Measurements from ENCODE around the gene CLDN3. TPM values are rescaled to one million over a fixed set of nuclear protein-coding genes. Genes with fewer than 3 reads are reported as not detected.

Gene CLDN3
- total RNA-seq, 1 experiment from 2014 or later = 122 TPM

GRCh38 chr7:73768641-73769480 lies 1.2 kb downstream of the CLDN3 start:
- CTCF ChIA-PET = interaction anchor here (1.0 to 1.6 kb wide), 5 partner anchors 30 to 74 kb away, joined by 3 to 5 read pairs (median 4); partner anchors contain the start of genes ABHD11 and METTL27
- Mint-ChIP-seq H3K36me3 (ENCODE audit: insufficient read depth, unreplicated experiment) (peaks cover 37% of the 10 kb centered on the region), H3K27ac (ENCODE audit: unreplicated experiment) (peak overlapping the region; percentile 83), H3K4me3 (ENCODE audit: low read depth, unreplicated experiment) (peak overlapping the region; percentile 88), H3K9me3 (ENCODE audit: low read depth, unreplicated experiment) (no peaks in the 10 kb centered on the region), H3K4me1 (ENCODE audit: low read depth, unreplicated experiment) (peaks cover 17% of the 10 kb centered on the region), H3K27me3 (ENCODE audit: unreplicated experiment) (no peaks in the 10 kb centered on the region)
- BruUV-seq (replicated peaks) = no TSS peak
- intact Hi-C loops (cut with micrococcal nuclease; ENCODE audit: unreplicated experiment) = no loop called here
- DNase-seq = peak; percentile 9
- TF ChIP-seq, protein P1, sequence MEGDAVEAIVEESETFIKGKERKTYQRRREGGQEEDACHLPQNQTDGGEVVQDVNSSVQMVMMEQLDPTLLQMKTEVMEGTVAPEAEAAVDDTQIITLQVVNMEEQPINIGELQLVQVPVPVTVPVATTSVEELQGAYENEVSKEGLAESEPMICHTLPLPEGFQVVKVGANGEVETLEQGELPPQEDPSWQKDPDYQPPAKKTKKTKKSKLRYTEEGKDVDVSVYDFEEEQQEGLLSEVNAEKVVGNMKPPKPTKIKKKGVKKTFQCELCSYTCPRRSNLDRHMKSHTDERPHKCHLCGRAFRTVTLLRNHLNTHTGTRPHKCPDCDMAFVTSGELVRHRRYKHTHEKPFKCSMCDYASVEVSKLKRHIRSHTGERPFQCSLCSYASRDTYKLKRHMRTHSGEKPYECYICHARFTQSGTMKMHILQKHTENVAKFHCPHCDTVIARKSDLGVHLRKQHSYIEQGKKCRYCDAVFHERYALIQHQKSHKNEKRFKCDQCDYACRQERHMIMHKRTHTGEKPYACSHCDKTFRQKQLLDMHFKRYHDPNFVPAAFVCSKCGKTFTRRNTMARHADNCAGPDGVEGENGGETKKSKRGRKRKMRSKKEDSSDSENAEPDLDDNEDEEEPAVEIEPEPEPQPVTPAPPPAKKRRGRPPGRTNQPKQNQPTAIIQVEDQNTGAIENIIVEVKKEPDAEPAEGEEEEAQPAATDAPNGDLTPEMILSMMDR (IDR thresholded peaks at IDR 0.05; ENCODE audit: unreplicated experiment) = no peak

- Mint-ChIP-seq H3K9me3 (ENCODE audit: low read depth, unreplicated experiment) (no peaks in the 10 kb centered on the region), H3K27ac (ENCODE audit: unreplicated experiment) (peak overlapping the region; percentile 37), H3K36me3 (ENCODE audit: insufficient read depth, unreplicated experiment) (peaks cover 37% of the 10 kb centered on the region), H3K4me1 (ENCODE audit: low read depth, unreplicated experiment) (peaks cover 27% of the 10 kb centered on the region), H3K4me3 (ENCODE audit: low read depth, unreplicated experiment) (no peak overlapping the region), H3K27me3 (ENCODE audit: unreplicated experiment) (no peaks in the 10 kb centered on the region)
- BruUV-seq (replicated peaks) = no TSS peak
- no peak for DNase-seq
- CTCF ChIA-PET = interaction anchor here (0.6 kb wide), 1 partner anchor 76 kb away, joined by 4 read pairs; no protein-coding TSS in a partner anchor
- intact Hi-C loops (cut with micrococcal nuclease; ENCODE audit: unreplicated experiment) = no loop called here
- TF ChIP-seq, protein P1 (IDR thresholded peaks at IDR 0.05; ENCODE audit: unreplicated experiment) = no peak
Measured at GRCh38 chr7:73766556-73767229, 3.4 kb downstream of the CLDN3 start.

GRCh38 chr7:73762659-73762999 lies 7.4 kb downstream of the CLDN3 start:
- no peak for DNase-seq
- Mint-ChIP-seq H3K27ac (ENCODE audit: unreplicated experiment) (peak overlapping the region; percentile 2), H3K27me3 (ENCODE audit: unreplicated experiment) (no peaks in the 10 kb centered on the region), H3K4me3 (ENCODE audit: low read depth, unreplicated experiment) (no peak overlapping the region), H3K9me3 (ENCODE audit: low read depth, unreplicated experiment) (no peaks in the 10 kb centered on the region), H3K4me1 (ENCODE audit: low read depth, unreplicated experiment) (peaks cover 31% of the 10 kb centered on the region), H3K36me3 (ENCODE audit: insufficient read depth, unreplicated experiment) (peaks cover 14% of the 10 kb centered on the region)
- CTCF ChIA-PET = no interaction called here
- intact Hi-C loops (cut with micrococcal nuclease; ENCODE audit: unreplicated experiment) = no loop called here
- TF ChIP-seq, protein P1 (IDR thresholded peaks at IDR 0.05; ENCODE audit: unreplicated experiment) = no peak
- no TSS peak for BruUV-seq (replicated peaks)

DNA sequence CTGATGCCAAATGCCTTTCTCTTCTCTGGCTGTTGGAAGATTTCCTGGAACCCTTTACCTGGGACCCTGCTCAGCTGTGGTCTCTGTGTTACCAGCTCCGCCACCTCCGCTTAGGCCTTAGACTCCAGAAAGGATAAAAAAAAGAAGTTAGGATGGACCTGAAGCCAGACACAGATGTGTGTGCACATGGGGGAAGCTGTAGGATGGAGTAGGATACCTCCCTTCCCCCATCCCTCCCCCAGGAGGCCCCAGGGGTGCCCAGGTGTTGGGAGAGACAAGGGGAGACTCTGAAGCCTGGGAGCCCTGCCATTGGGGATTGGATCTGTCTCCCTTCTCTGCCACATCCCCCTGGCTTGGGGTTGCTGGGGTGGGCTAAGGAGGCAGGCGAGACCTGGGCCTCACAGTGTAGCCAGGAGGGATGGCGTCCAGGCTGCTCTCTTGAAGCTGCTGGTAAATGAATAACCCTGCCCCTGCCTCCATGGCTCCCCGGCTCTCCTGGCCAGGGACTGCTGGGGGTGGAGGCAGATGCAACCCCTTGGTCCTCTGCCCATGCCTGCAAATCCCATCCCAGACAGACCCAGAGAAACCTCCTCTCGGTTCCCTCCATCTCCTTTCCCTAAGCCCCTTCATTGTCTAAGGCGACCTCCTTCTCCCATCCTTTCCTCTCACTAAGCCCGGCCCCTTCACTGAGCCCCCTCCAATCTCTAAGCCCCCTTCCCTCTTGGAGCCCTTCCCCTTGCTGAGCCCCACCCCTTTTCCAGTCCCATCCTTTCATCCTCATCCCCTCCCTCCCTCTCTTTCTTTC lies 8.0 kb downstream of the CLDN3 start:
- H3K4me1 Mint-ChIP-seq (ENCODE audit: low read depth, unreplicated experiment) = peaks cover 32% of the 10 kb centered on the region
- H3K9me3 Mint-ChIP-seq (ENCODE audit: low read depth, unreplicated experiment) = no peaks in the 10 kb centered on the region
- no TSS peak for BruUV-seq (replicated peaks)

More for the DNA sequence above, 8.0 kb downstream of the CLDN3 start:
- H3K36me3 Mint-ChIP-seq (ENCODE audit: insufficient read depth, unreplicated experiment) = peaks cover 14% of the 10 kb centered on the region
- TF ChIP-seq, protein P1 (IDR thresholded peaks at IDR 0.05; ENCODE audit: unreplicated experiment) = no peak
- no peaks in the 10 kb centered on the region for H3K27me3 Mint-ChIP-seq (ENCODE audit: unreplicated experiment)
- CTCF ChIA-PET = interaction anchor here (0.6 kb wide), 1 partner anchor 639 kb away, joined by 3 read pairs; no protein-coding TSS in a partner anchor
- H3K4me3 Mint-ChIP-seq (ENCODE audit: low read depth, unreplicated experiment) = no peak overlapping the region
- peak overlapping the region; percentile 2 for H3K27ac Mint-ChIP-seq (ENCODE audit: unreplicated experiment)
- intact Hi-C loops (cut with micrococcal nuclease; ENCODE audit: unreplicated experiment) = no loop called here
- no peak for DNase-seq

Data from Calu3 (cell line).